OCI-LY7 (cell line): ENCODE data around the gene AP3B2.

ENCODE experiments used
- EZH2phosphoT487 ChIP-seq: fragments of 200-600 bp; sonication (generic); IDR thresholded peaks from 2 replicates; pipeline ENCODE4 v1.6.1; 2018; ENCODE audit warnings: low read depth, borderline replicate concordance, mild to moderate bottlenecking, mixed run types, antibody characterized with exemption, low read length, moderate library complexity, mixed read lengths
- TF ChIP-seq, protein P1 (sequence below): fragments of 200-600 bp; sonication (generic); conservative IDR thresholded peaks from 2 replicates; pipeline ENCODE4 v1.5.1; 2014; ENCODE audit warnings: mild to moderate bottlenecking, antibody characterized with exemption, low read length, moderate library complexity, mixed read lengths

DNA sequence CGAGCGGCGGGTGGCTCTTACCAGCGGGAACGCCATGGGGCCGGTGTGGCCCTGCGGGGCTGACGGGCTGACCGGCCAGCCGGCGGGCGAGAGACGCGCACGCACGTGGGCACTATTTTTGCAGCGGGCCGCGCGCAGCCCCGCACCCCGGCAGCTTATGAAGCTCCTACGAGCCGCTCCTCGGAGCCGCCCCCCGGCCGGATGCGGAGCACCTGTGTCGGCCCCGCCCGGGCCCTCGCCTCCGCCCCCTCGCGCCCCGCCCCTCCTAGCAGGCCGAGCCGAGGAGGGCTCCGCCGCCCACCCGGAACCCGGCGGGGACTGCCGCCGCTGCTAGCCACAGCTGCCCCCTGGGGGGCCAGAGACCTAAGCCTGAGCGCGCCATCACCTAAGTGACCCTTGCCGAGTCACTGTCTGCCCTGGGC, 61.8 kb downstream of the AP3B2 start:
- TF ChIP-seq, protein P1, sequence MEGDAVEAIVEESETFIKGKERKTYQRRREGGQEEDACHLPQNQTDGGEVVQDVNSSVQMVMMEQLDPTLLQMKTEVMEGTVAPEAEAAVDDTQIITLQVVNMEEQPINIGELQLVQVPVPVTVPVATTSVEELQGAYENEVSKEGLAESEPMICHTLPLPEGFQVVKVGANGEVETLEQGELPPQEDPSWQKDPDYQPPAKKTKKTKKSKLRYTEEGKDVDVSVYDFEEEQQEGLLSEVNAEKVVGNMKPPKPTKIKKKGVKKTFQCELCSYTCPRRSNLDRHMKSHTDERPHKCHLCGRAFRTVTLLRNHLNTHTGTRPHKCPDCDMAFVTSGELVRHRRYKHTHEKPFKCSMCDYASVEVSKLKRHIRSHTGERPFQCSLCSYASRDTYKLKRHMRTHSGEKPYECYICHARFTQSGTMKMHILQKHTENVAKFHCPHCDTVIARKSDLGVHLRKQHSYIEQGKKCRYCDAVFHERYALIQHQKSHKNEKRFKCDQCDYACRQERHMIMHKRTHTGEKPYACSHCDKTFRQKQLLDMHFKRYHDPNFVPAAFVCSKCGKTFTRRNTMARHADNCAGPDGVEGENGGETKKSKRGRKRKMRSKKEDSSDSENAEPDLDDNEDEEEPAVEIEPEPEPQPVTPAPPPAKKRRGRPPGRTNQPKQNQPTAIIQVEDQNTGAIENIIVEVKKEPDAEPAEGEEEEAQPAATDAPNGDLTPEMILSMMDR: no peak
- no peak for TF ChIP-seq EZH2phosphoT487
